Adipocyte (in vitro differentiated cells): ENCODE results near the gene MAN1B1.

Source experiments
- DNase-seq: peaks from one replicate; pipeline ENCODE4 v3.0.0-alpha.2; 2015; ENCODE audit warnings: low read depth
- H3K27me3 ChIP-seq: replicated peaks from 2 replicates; pipeline ENCODE4 v1.7.0; 2013; ENCODE audit warnings: mild to moderate bottlenecking, low read length, moderate library complexity; ENCODE audit not compliant: control insufficient read depth, insufficient read depth
- H3K36me3 ChIP-seq: 2 replicates; pipeline ENCODE4 v1.7.0; 2013; ENCODE audit warnings: low read length, mild to moderate bottlenecking, moderate library complexity; ENCODE audit not compliant: control insufficient read depth, insufficient read depth, severe bottlenecking
- H3K4me1 ChIP-seq: 2 replicates; pipeline ENCODE4 v1.7.0; 2013; ENCODE audit warnings: mild to moderate bottlenecking, low read length, moderate library complexity; ENCODE audit not compliant: control insufficient read depth, insufficient read depth
- H3K4me3 ChIP-seq: 2 replicates; pipeline ENCODE4 v1.7.0; 2013; ENCODE audit warnings: mild to moderate bottlenecking, low read length, moderate library complexity
- H3K9ac ChIP-seq: 2 replicates; pipeline ENCODE4 v1.7.0; 2013; ENCODE audit warnings: mild to moderate bottlenecking, low read length, moderate library complexity
- H3K9me3 ChIP-seq: 2 replicates; pipeline ENCODE4 v1.7.0; 2013; ENCODE audit warnings: mild to moderate bottlenecking, low read length, moderate library complexity; ENCODE audit not compliant: control insufficient read depth

The MAN1B1 gene

GRCh38 chr9:137086531-137087408 lies at the start of gene MAN1B1:
TSS of gene MAN1B1 (plus strand) at chr9:137086985. CDS start at chr9:137087000, 15 bp downstream.
- H3K36me3 ChIP-seq = peaks cover 22% of the 10 kb centered on the region
- H3K9me3 ChIP-seq = no peaks in the 10 kb centered on the region
- peak; percentile 99 for DNase-seq
- peak within 1 kb of the TSS; percentile 92 for H3K9ac ChIP-seq
- peak within 1 kb of the TSS; percentile 84 for H3K4me3 ChIP-seq
- no peaks in the 10 kb centered on the region for H3K27me3 ChIP-seq
- peaks cover 38% of the 10 kb centered on the region for H3K4me1 ChIP-seq

DNA sequence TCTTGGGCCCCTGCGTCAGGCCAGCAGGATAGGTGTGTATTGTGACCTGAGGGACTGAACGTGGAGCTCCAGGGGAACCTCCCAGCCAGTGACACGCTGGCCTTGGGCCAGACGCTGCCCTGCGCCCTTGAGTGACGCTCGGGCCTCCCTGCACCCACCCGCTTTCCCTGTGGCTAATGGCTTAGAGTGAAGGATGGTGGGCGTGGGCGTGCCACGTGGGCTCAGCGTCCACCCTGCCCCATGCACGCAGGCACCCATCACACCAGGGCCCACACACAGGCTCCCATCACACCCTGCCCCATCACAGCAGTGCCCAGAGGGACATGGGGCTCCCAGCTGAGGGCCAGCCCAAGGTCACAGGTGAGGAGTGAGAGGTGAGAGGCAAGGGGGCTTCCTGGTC lies 49.8 kb upstream of the MAN1B1 start:
- no peak for DNase-seq
- H3K9ac ChIP-seq = no peak overlapping the region
- H3K36me3 ChIP-seq = peaks cover 13% of the 10 kb centered on the region

DNA sequence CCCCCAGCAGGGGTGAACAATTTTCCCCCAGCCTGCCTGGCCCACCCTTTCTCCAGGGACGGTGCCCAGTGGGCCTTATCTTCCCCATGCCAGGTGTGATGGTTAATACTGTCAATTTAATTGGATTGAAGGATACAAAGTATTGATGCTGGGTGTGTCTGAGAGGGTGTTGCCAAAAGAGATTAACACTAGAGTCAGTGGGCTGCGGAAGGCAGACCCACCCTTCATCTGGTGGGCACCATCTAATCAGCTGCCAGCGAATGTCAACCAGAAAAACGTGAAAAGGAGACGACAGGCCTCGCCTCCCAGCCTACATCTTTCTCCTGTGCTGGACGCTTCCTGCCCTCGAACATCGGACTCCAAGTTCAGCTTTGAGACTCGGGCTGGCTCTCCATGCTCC lies 49.3 kb upstream of the MAN1B1 start:
- Histone ChIP-seq H3K4me3 (no peak overlapping the region), H3K4me1 (no peaks in the 10 kb centered on the region), H3K36me3 (peaks cover 13% of the 10 kb centered on the region), H3K9me3 (no peaks in the 10 kb centered on the region), H3K9ac (no peak overlapping the region), H3K27me3 (no peaks in the 10 kb centered on the region)
- no peak for DNase-seq

More for the DNA sequence above, 49.8 kb upstream of the MAN1B1 start:
- Histone ChIP-seq H3K4me3 (no peak overlapping the region), H3K4me1 (no peaks in the 10 kb centered on the region), H3K27me3 (no peaks in the 10 kb centered on the region), H3K9me3 (no peaks in the 10 kb centered on the region)

DNA sequence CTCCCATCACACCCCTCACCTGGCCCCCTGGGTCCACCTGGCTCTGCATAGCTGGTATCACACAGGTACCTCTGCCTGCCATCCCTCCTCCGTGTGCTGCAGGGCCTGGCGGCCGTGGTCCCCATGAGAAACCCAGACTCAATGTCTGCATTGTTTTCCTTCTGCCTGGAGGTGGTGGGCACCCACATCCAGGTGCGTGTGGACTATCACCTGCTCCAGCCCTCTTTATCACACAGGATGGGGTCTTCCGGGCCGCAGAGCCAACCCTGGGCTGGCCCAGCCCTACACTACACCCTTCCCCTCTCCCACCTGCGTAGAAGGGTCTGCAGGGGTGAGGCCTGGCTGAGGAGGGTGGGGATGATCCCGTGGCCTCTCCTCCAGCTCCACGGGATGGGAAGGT lies 47.9 kb upstream of the MAN1B1 start:
- Histone ChIP-seq H3K9me3 (no peaks in the 10 kb centered on the region), H3K27me3 (no peaks in the 10 kb centered on the region), H3K9ac (no peak overlapping the region), H3K36me3 (peaks cover 13% of the 10 kb centered on the region), H3K4me3 (no peak overlapping the region), H3K4me1 (peaks cover 4% of the 10 kb centered on the region)
- no peak for DNase-seq

GRCh38 chr9:137039611-137040366 lies 47.0 kb upstream of the MAN1B1 start:
- Histone ChIP-seq H3K9ac (no peak overlapping the region), H3K9me3 (no peaks in the 10 kb centered on the region), H3K4me1 (peaks cover 9% of the 10 kb centered on the region), H3K36me3 (peaks cover 13% of the 10 kb centered on the region), H3K4me3 (no peak overlapping the region), H3K27me3 (no peaks in the 10 kb centered on the region)
- no peak for DNase-seq

GRCh38 chr9:137040568-137040967 lies 46.2 kb upstream of the MAN1B1 start:
- no peaks in the 10 kb centered on the region for H3K9me3 ChIP-seq
- no peak overlapping the region for H3K9ac ChIP-seq
- H3K27me3 ChIP-seq = no peaks in the 10 kb centered on the region
- peaks cover 13% of the 10 kb centered on the region for H3K36me3 ChIP-seq
- peaks cover 14% of the 10 kb centered on the region for H3K4me1 ChIP-seq
- no peak for DNase-seq
- H3K4me3 ChIP-seq = no peak overlapping the region

- H3K4me3 ChIP-seq = no peak overlapping the region
- H3K27me3 ChIP-seq = no peaks in the 10 kb centered on the region
- peaks cover 14% of the 10 kb centered on the region for H3K4me1 ChIP-seq
- H3K9ac ChIP-seq = no peak overlapping the region
- no peak for DNase-seq
- H3K36me3 ChIP-seq = peaks cover 13% of the 10 kb centered on the region
- H3K9me3 ChIP-seq = no peaks in the 10 kb centered on the region
Measured at GRCh38 chr9:137041124-137041523, 45.7 kb upstream of the MAN1B1 start.

DNA sequence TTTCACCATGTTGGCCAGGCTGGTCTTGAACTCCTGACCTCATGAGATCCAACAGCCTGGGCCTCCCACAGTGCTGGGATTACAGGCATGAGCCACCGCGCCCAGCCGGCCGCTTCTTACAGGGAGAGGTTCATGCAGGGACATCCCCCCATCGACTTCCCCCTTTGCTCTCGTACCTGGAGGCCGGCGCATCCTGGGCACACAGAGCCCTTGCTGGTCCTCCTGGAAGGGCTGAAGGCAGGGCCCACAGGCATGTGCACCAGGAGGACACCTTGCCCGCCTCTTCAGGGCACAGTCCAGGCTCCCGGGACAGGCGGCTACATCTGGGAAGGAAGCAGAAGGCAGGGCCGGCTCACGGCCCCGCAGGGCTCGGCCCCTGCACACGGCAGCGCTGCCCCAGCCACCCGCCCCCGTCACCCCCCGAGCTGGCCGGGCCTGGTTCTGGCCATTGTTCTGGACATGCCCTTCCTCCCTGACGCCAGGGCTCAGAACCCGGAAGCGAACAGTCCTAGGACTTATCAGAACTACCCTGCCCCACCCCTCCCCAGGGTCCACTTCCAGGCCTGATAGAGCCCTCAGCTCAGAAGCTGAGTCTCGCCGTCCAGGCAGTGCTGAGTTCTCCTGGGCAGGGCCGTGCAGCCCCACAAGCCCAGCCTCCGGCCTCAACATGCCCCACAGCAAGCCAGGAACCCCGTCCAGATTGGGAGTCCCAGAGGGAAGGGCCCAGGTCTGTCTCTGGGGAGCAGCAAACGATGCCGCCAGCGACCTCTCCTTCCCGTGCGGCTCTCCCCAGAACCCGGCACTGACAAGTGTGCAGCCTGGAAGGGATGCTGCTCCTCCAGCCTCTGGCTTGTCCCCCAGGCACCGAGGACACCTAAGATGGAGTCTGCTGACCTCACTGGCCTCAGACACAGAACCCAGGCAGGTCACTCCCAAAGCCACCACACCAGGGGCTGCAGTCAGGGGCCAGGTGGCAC lies 43.7 kb upstream of the MAN1B1 start:
- H3K4me1 ChIP-seq = peaks cover 17% of the 10 kb centered on the region
- H3K27me3 ChIP-seq = peaks cover 12% of the 10 kb centered on the region
- H3K36me3 ChIP-seq = peaks cover 13% of the 10 kb centered on the region
- H3K4me3 ChIP-seq = no peak overlapping the region
- H3K9me3 ChIP-seq = no peaks in the 10 kb centered on the region
- peak overlapping the region; percentile 22 for H3K9ac ChIP-seq
- DNase-seq = no peak

DNA sequence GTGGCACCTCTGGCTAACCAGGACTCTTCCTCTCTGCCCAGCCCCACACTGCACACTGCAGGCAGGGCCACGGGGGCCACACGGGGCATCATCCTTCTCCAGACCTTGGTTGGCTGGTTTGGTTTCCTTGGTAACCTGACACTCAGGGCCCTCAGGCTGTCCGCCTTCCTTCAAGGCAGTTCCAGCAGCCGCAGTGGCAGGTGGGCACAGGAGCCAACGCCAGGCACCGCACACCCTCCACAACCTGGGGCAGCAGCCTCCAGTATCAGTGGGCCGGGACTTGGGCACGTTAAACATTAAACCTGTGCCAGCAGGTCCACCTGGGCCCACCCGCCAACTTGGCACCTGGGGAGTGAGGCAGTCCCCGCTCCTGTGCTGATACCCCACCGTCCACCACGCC lies 42.7 kb upstream of the MAN1B1 start:
- DNase-seq = no peak
- H3K27me3 ChIP-seq = peaks cover 13% of the 10 kb centered on the region
- peaks cover 11% of the 10 kb centered on the region for H3K36me3 ChIP-seq
- H3K9ac ChIP-seq = peak overlapping the region; percentile 82
- no peak overlapping the region for H3K4me3 ChIP-seq
- peaks cover 17% of the 10 kb centered on the region for H3K4me1 ChIP-seq
- no peaks in the 10 kb centered on the region for H3K9me3 ChIP-seq

- H3K27me3 ChIP-seq = peaks cover 19% of the 10 kb centered on the region
- peak overlapping the region; percentile 82 for H3K9ac ChIP-seq
- H3K36me3 ChIP-seq = peaks cover 5% of the 10 kb centered on the region
- H3K4me3 ChIP-seq = peak overlapping the region; percentile 78
- no peak for DNase-seq
- peaks cover 17% of the 10 kb centered on the region for H3K4me1 ChIP-seq
- H3K9me3 ChIP-seq = no peaks in the 10 kb centered on the region
Measured at GRCh38 chr9:137044502-137045177, 42.1 kb upstream of the MAN1B1 start.
